Stomach (tissue), 9 donors: ENCODE results near the gene CSNK2B. TPM values are rescaled to one million over a fixed set of nuclear protein-coding genes. Genes with fewer than 3 reads are reported as not detected.
A peak's percentile ranks its signal among the peaks of the same experiment; 100 is the strongest.

Experiments
- DNase-seq, 2 donors: peaks; one replicate each; pipeline versions ENCODE4 v3.0.0 to v3.0.0-alpha.2; 2013 to 2019
- H3K27ac ChIP-seq, 5 donors: fragments of 200-600 bp in 4 of 5; sonication (generic) in 4 of 5; one replicate each; pipeline ENCODE4 v1.5.1; 2013 to 2019; ENCODE audit warnings: mild to moderate bottlenecking in 1 of 5, moderate library complexity in 1 of 5
- H3K27me3 ChIP-seq, 3 donors: fragments of 200-600 bp; sonication (generic); one replicate each; pipeline ENCODE4 v1.5.1; 2017 to 2019; ENCODE audit warnings: mixed run types in 1 of 3
- H3K36me3 ChIP-seq, 4 donors: fragments of 200-600 bp; sonication (generic); 1 replicate in 3 of 4; 2 replicates in 1 of 4; pipeline ENCODE4 v1.5.1; 2016 to 2019
- H3K4me1 ChIP-seq, 4 donors: fragments of 200-600 bp; sonication (generic); one replicate each; pipeline ENCODE4 v1.5.1; 2016 to 2019
- H3K4me3 ChIP-seq, 4 donors: fragments of 200-600 bp; sonication (generic) in 3 of 4; one replicate each; pipeline ENCODE4 v1.5.1; 2016 to 2019; ENCODE audit warnings: mild to moderate bottlenecking in 1 of 4
- H3K9me3 ChIP-seq, 4 donors: fragments of 200-600 bp; sonication (generic); one replicate each; pipeline ENCODE4 v1.5.1; 2016 to 2019
- EP300 ChIP-seq: sonication (generic); formaldehyde crosslinking; IDR thresholded peaks from one replicate; pipeline ENCODE4 v1.6.1; 2017; ENCODE audit warnings: antibody characterized with exemption
- POLR2A ChIP-seq, 4 donors: fragments of 450-650 bp; IDR thresholded peaks; one replicate each; pipeline ENCODE4 v1.6.1; 2016; ENCODE audit warnings: antibody characterized with exemption in 4 of 4, control low read depth in 2 of 4, mild to moderate bottlenecking in 1 of 4, moderate library complexity in 1 of 4
- POLR2AphosphoS5 ChIP-seq, 3 donors: sonication (generic); formaldehyde crosslinking; IDR thresholded peaks; one replicate each; pipeline ENCODE4 v1.6.1; 2016; ENCODE audit warnings: antibody characterized with exemption in 3 of 3
- WGBS, 5 donors: extraction: QIAGEN DNeasy Blood & Tissue Kit in 3 of 5; methylation state at CpG; one replicate each; pipeline versions ENCODE4 v1.1.5 to v1.1.7; 2013 to 2018; 5-methylcytosine and 5-hydroxymethylcytosine counted together
- intact Hi-C: fragments of 100-400 bp; cut with DNase I; formaldehyde crosslinking; loops from one replicate; pipeline ENCODE4 v1.15.1; 2023; ENCODE audit warnings: low total_unique reads
- polyA plus RNA-seq, 3 donors: library from polyadenylated mRNA; stranded (reverse); fragments of 200-250 nt; gene quantifications; one replicate each; pipeline ENCODE4 v1.2.3, GENCODE V29; 2013
- total RNA-seq, 5 donors: library from RNA; depleted of rRNA; stranded (reverse); fragments of >200 nt; gene quantifications; one replicate each; pipeline versions ENCODE4 v1.1.0 to v1.2.3, GENCODE V29; 2014 to 2016
- TF ChIP-seq, protein P1 (sequence below), 7 experiments: fragments of 450-650 bp in 4 of 7; fragments of 200-600 bp in 3 of 7; sonication (generic) in 3 of 7; IDR thresholded peaks; one replicate each; pipeline ENCODE4 v1.5.1; 2016 to 2019; ENCODE audit warnings: antibody characterized with exemption in 7 of 7, control low read depth in 2 of 7, mild to moderate bottlenecking in 1 of 7
- donor health status: healthy with polysubstance abuse.
- donor health status: Bipolar disorder and iron deficiency.
- donor health status: healthy.

The CSNK2B gene
- total and polyA plus RNA-seq, 8 donors = 11.3 to 375 (median 166) TPM

DNA sequence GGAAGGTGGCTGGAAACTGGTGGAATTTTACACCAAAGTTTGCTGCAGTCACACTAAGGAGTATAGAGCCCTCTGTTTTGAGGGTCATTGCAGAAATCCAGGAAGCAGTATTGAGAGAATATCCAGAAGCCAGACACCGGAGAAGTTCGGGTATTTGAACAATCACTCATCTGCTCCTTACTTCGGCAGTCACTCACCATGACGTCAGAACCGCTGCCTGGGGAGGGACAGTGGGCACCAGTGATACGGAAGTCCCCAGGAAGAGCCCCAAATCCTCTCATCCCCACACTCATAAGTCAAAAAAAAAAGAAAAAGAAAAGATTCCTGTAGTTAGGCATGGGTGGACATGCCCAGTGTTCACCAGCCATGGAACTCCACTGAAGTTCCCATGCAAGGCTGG is 11.0 kb downstream of the CSNK2B start:
- intact Hi-C loops = no loop called here
- no peak for TF ChIP-seq EP300
- TF ChIP-seq POLR2AphosphoS5 (IDR thresholded peaks at IDR 0.05) = no peak
- no peak for TF ChIP-seq POLR2A (IDR thresholded peaks at IDR 0.05)
- TF ChIP-seq, protein P1, sequence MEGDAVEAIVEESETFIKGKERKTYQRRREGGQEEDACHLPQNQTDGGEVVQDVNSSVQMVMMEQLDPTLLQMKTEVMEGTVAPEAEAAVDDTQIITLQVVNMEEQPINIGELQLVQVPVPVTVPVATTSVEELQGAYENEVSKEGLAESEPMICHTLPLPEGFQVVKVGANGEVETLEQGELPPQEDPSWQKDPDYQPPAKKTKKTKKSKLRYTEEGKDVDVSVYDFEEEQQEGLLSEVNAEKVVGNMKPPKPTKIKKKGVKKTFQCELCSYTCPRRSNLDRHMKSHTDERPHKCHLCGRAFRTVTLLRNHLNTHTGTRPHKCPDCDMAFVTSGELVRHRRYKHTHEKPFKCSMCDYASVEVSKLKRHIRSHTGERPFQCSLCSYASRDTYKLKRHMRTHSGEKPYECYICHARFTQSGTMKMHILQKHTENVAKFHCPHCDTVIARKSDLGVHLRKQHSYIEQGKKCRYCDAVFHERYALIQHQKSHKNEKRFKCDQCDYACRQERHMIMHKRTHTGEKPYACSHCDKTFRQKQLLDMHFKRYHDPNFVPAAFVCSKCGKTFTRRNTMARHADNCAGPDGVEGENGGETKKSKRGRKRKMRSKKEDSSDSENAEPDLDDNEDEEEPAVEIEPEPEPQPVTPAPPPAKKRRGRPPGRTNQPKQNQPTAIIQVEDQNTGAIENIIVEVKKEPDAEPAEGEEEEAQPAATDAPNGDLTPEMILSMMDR (IDR thresholded peaks at IDR 0.05) = no peak

DNA sequence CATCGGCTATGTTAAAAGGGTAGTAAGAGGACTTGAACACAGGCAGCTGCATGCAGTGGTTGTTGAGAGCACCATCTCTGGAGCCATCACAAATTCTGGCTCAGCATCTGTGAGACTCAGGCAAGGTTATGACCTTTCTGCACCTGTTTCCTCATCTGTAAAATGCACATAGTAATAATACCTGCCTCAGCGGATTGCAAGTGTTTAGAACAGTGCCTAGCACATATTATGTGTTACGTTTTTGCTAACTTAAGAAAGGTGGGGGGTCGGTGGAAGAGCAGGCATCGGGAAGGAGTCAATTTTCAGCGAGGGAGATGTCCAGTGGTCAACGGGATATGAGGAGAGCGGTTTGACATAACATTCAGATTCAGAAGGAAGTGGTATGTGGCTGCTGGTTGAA is 12.1 kb downstream of the CSNK2B start:
- Histone ChIP-seq H3K4me3 (no peak overlapping the region), H3K27me3 (no peaks in the 10 kb centered on the region), H3K9me3 (no peaks in the 10 kb centered on the region), H3K27ac (no peak overlapping the region), H3K36me3 (peaks cover 4 to 16% (median 13%) of the 10 kb centered on the region in 4 donors), H3K4me1 (peaks cover 11 to 29% (median 22%) of the 10 kb centered on the region in 4 donors)
- no peak for DNase-seq
- 70 to 79% (median 73%) methylated on average over 8 of the region's 8 CpGs for WGBS, 5 donors
- TF ChIP-seq, protein P1 (IDR thresholded peaks at IDR 0.05) = no peak
- TF ChIP-seq EP300 = no peak
- no peak for TF ChIP-seq POLR2A (IDR thresholded peaks at IDR 0.05)
- TF ChIP-seq POLR2AphosphoS5 (IDR thresholded peaks at IDR 0.05) = no peak
- intact Hi-C loops = no loop called here

More for the DNA sequence above, 11.0 kb downstream of the CSNK2B start:
- H3K27ac ChIP-seq = no peak overlapping the region
- WGBS, 5 donors = 68 to 87% (median 77%) methylated on average over 5 to 6 of the region's 6 CpGs
- no peaks in the 10 kb centered on the region for H3K27me3 ChIP-seq
- peaks cover 13 to 27% (median 24%) of the 10 kb centered on the region in 4 donors for H3K36me3 ChIP-seq
- H3K4me3 ChIP-seq = no peak overlapping the region
- no peaks in the 10 kb centered on the region for H3K9me3 ChIP-seq
- no peak for DNase-seq
- peaks cover 9 to 20% (median 17%) of the 10 kb centered on the region in 4 donors for H3K4me1 ChIP-seq

DNA sequence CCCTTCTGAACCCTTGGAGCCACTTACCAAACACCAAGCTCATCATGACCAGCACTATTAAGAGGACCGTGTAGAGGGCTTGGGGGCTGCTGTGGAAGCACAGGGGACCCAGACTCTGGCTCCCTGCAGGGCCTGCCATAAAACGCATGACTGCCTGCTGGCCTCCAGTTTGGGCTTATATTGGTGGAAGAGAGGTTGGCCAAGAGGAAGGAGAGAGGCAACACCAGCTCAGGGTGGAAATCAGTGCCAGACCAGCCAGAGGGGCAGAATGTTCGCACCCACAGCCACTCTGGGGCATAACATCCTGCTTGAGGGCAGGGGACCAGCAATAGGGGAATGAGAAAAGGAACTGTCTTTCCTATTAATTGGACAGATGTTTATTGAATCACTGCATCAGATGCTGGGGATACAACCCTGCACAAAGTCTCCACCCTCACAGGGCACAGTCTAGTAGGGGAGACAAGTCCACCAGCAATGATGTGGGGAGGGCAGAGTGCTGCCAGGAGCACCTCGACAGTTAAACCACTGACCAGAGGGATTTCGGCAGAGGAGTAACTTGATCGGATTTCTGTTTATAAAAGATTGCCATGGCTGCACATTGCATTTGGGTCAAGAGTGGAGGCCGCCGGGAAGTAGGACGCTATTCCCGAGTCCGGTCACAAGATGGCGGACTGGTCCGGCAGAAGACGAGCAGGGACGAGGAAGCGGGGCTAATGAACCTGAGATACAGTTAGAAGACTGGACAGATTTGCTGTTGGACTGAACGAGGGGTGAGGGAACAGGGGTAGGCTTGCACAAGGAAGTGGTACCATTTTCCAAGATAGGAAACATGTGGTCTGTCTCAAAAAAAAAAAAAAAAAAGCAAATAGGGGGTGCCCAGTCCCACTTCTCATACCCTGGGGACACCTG is 14.6 kb downstream of the CSNK2B start, which contains the start of gene LY6G5C:
TSS of gene LY6G5C (minus strand) at position 842 of the 909 bp plus-strand sequence. CDS start at position 148, 694 bp downstream.
- Histone ChIP-seq H3K27ac (peak within 1 kb of the TSS; percentile 61 to 85 (median 79)), H3K9me3 (no peaks in the 10 kb centered on the region), H3K4me3 (peak within 1 kb of the TSS; percentile 53 to 55 (median 54)), H3K36me3 (peaks cover 0 to 13% (median 10%) of the 10 kb centered on the region in 4 donors), H3K27me3 (no peaks in the 10 kb centered on the region), H3K4me1 (peaks cover 11 to 39% (median 28%) of the 10 kb centered on the region in 4 donors)
- intact Hi-C loops = loop anchor here (10.0 kb wide), 1 partner anchor 84 kb away; the partner anchor contains the start of gene SAPCD1
- TF ChIP-seq POLR2AphosphoS5 (IDR thresholded peaks at IDR 0.05) (peak in 2 of 3 donors; percentile 44 to 87), EP300 (no peak)
- TF ChIP-seq, protein P1 (IDR thresholded peaks at IDR 0.05) = peak in 5 of 7 experiments; percentile 41 to 84 (median 61)
- 11 to 13% (median 12%) methylated on average over 17 of the region's 17 CpGs for WGBS, 5 donors
- peak; percentile 87 to 95 for DNase-seq

DNA sequence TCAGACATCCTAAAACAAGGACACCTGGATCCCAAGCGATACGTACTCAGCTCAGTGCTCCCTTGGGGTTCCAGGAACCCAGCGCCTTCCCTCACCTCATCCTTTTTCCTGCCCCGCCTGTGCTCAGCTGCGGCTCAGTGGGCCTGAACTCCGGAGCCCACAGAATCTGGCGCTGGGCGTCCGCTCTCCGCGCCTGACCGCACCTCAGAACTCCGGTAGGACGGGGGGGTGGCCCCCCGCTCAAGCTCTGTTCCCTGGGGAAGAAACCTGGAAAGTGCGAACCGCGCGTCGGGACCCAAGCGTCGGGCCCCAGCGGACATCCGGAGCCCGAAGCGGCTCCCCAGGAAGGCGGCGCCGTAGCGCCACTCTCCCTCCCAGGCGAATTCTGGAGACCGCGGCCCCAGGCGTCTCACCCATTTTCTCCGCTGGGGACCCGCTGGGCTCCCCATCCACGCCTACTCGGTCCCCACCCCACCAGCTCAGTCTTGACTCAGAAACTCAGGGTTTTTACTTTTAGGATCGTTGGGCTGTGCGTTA is 15.3 kb downstream of the CSNK2B start:
- intact Hi-C loops = loop anchor here (10.0 kb wide), 1 partner anchor 84 kb away; the partner anchor contains the start of gene SAPCD1
- H3K27me3 ChIP-seq = no peaks in the 10 kb centered on the region
- H3K9me3 ChIP-seq = no peaks in the 10 kb centered on the region
- DNase-seq = peak; percentile 45 to 75
- peaks cover 0 to 20% (median 16%) of the 10 kb centered on the region in 4 donors for H3K36me3 ChIP-seq
- H3K27ac ChIP-seq = peak overlapping the region; percentile 61 to 85 (median 79)
- no peak for TF ChIP-seq POLR2A (IDR thresholded peaks at IDR 0.05)
- TF ChIP-seq, protein P1 (IDR thresholded peaks at IDR 0.05) = peak in 1 of 7 experiments; percentile 9
- 0 to 1% (median 0%) methylated on average over 11 to 40 of the region's 40 CpGs for WGBS, 5 donors
- peaks cover 11 to 39% (median 28%) of the 10 kb centered on the region in 4 donors for H3K4me1 ChIP-seq
- peak overlapping the region; percentile 53 to 55 (median 54) for H3K4me3 ChIP-seq
